NCI-H2196 treated with DMSO at 0.1 percent for 48 hours (cell line): ENCODE results near the gene PTX3.

Source experiments
- DNase-seq: peaks from one replicate; lab custom pipeline; 2025; ENCODE audit not compliant: unreplicated experiment; lab: John Stamatoyannopoulos, UW

The PTX3 gene

DNA sequence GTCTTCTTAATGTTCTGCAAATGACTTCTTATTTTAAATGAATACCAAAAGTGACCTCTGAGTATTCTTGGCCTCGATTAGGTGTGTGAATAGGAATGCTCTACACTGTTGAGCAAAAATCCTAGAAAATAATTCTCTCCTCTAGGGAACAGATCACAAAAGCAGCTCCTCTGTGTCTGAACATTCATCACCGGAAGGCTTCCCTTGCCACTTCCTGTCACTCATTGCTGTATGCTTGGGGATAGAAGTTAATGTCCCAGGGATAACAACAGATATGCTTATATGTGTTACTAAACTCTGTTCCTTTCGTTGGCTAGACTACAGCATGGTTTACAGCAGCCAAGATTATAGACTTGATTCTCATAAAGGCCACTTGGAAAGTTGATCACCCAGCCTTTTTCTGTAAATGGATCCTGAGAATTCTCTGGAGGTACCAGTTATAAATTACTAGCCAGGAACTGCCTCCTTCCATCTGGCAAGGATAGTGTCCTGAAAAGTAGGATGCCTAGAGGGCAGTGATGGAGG, 16.0 kb upstream of the PTX3 start:
- no peak for DNase-seq

GRCh38 chr3:157423337-157423736, 13.3 kb upstream of the PTX3 start:
- DNase-seq = no peak

DNA sequence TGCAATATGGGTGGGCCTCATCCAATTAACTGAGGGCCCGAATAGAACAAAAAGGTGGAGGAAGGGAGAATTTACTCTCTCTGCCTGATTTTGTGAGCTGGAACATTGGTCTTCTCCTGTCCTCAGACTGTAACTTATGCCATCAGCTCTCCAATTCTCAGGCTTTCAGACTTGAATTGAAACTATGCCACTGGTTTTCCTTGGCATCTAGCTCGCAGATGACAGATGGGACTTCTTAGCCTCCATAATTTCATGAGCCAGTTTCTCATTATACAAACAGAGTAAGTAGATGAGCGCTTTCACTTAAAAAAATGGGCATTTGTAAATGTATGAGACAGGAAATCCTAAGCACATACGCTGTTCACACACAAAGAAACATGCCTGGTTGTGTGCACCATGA, 8.7 kb upstream of the PTX3 start:
- DNase-seq = no peak

- no peak for DNase-seq
Observed at GRCh38 chr3:157428853-157429252, 7.8 kb upstream of the PTX3 start.

DNA sequence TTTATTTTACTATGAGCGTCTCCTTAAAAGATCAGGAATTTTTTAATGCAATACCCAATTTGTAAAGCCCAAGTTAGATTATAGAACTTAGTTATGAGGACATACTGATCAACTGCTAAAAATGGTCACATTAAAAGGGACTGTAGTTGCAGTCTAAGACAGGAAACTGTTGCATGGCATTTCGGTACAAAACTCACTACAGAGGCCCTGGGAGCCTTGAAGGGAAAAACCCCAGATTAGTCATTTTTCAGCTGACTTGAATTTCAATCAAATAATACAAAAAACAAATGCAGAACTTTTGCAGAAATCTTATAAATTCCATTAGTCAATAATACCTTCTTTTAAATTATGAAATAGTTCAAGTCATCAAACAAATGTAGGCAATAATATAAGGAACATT, 6.9 kb upstream of the PTX3 start:
- no peak for DNase-seq

GRCh38 chr3:157438194-157438730, 1.6 kb downstream of the PTX3 start:
- DNase-seq = no peak

GRCh38 chr3:157441102-157441624, 4.5 kb downstream of the PTX3 start:
- no peak for DNase-seq

GRCh38 chr3:157442729-157443128, 6.1 kb downstream of the PTX3 start:
- DNase-seq = no peak

DNA sequence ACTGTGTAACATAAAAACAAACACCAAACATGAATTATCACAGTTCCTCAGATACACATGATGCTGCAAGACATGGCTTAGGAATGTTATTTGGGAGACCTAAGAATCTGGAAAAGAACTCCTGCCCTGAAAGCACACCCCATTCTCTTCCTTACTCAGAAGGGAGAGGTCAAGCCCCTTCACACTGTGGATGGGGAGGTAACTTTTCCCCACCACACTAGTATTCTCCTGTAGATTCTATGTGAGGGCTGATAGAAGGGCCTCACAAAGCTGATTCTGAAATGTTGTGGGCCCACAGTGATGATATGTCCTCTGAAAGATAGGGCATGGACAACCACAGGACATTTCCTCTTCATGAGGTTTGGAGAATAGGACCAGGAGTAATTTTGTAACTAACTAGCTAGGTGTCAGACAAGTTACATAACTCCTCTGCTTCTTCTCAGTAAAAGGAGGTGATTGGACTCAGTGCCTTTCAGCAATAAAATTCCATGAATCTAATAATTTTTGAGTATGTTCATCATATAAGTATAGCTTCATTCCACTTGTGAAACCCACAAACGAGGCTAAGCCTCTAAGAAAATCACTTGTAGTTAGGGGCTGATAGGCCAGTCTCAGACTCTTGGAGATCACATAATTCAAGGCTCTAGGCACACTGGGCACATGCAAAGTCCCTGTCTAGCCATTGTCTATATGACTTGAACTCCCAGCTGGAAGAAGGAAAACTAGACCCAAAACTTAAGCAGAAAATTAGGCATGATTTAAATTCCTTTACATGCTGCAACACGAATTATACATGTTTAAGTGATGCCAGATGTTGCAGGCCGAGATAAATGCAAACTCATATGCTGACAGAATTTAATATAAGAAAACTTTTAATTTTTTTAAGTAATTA, 7.5 kb downstream of the PTX3 start:
- no peak for DNase-seq

- no peak for DNase-seq
Observed at GRCh38 chr3:157444797-157445184, 8.1 kb downstream of the PTX3 start.

DNA sequence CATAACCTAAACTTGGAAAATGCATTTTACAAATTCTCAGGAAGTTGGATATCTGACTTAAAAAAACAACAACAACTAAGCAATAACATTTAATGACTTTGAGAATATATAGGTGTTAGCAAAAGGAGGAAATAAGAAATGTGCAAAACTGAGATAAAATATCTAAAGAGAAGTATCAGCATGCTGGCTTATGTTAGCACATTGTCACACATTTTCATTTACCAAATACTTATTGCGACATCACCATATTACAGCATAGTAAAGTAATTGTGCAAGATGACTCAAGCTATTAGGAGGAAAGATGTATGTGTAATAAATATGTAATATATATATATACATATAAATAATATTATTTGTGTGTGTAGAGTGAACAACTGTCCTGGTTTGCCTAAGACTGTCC, 9.2 kb downstream of the PTX3 start:
- no peak for DNase-seq

DNA sequence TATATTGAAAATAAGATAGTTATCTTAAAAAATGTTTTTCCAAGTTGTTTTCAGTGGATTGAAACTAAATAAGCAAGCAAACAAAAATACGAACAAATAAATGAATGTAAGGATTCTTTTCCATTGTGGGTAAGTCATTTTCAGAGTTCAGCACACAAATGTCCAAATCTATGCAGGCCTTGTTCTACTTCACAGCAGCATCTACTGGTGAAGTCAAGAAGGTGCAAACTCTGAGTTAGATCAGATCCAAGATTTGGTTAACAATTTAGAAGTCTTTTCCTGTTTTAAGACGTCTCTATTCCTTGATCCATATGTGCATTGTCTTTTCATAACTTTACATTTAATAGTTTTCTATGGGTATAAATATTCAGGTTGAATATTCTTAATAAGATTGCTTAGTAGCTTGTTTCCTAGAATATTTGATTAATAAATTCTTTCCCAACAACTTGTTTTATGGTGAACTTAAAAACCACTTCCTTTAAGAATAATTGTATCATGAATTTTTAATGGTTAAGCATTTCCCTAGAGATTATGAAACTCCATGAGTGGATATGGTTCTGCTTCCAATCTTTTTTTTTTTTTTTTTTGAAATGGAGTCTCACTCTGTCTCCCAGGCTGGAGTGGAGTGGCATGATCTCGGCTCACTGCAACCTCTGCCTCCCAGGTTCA, 10.5 kb downstream of the PTX3 start:
- DNase-seq = no peak

- DNase-seq = no peak
Observed at GRCh38 chr3:157452097-157452496, 15.4 kb downstream of the PTX3 start.

- no peak for DNase-seq
Observed at GRCh38 chr3:157453824-157454223, 17.2 kb downstream of the PTX3 start.

DNA sequence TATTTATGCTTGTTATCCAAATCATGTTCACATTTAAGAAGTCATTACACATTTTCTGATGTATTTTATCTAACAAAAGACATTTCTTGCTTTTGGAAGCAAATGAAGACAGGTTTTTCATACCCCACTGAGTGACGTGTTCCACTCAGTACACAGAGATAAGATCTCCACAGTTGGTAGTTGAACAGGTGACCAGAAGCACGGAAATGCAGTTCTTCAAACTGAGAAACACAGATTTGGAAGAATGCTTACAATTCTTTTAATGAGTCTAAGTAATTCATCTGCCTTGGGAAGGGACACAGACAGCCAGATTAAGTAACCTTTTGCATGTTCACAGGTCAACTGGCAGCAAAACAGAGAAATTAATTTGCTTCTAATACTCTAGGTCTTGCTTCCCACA, 23.1 kb downstream of the PTX3 start:
- no peak for DNase-seq

DNA sequence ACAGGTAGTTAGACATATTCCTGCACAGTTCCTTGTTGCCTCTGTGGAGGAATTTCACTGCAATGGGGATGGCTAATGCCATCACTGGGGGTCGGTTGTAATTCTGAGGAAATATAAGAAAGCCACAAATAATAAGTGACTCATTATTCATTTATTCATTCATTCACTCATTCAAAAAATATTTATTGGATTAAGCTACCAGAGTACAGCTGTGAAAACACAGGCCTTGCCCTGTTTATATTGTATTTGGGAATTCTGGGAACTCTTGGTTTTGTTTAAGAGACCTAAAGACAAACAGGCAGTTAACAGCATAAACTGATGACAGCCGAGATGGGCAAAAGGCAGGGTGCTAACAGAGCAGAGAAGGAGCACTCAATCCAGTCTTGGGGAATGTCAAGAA, 23.6 kb downstream of the PTX3 start:
- DNase-seq = no peak

GRCh38 chr3:157463816-157464215, 27.2 kb downstream of the PTX3 start:
- DNase-seq = no peak

- DNase-seq = no peak
Observed at GRCh38 chr3:157464321-157464720, 27.7 kb downstream of the PTX3 start.

- no peak for DNase-seq
Observed at GRCh38 chr3:157465741-157466140, 29.1 kb downstream of the PTX3 start.

DNA sequence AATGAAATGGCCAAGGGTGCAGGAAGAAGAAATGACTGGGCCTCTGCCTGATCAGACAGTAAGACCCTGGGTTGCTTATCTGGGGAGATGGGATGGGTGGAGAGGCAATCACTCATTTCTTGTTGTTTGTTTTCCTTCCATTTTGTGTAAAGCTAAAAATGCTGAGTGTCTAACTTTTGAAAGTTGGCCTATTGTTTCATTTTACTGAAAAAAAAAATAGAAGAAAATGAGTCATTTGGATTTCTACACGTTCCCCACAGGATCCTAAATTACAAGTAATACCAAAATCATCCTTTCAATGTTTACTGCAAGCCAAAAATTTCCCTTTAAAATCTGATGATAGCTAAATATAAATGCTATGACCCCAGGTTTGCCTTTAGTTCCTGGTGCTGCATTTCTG, 30.6 kb downstream of the PTX3 start:
- DNase-seq = no peak

DNA sequence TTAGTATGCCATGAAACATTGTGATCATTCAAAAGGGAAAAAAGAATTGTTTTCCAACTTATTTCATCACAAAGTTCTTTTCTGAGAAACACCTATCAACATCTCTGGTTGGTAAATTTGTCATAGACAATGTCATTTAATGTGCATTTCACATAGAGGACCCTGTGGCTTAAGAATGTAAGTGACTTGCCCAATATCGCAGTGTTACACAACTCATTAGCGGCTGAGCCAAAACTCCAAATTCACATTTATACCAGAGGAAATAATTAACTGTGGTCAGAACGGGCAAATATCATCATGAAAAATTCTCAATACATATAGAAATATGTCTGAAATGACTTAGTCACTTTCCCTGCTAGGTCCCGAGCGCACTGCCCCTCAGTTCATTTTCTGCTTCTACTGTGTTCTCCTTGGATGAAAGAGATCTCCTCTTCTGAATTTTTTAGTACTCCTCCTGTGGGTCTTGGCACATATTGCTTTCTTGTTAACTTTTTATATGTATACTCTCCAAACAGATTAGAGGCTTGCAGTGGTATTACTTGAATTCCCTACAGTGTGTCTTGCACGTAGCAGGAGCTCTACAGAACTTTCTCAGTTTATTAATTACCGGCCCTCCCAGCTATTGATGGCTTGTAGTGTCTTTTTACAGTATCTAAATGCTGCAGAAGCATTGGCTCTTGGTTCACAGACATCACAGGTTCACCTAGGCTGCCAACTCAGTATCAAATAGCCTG, 33.1 kb downstream of the PTX3 start:
- DNase-seq = no peak
